ENCODE results near the gene CCDC137.

DNA sequence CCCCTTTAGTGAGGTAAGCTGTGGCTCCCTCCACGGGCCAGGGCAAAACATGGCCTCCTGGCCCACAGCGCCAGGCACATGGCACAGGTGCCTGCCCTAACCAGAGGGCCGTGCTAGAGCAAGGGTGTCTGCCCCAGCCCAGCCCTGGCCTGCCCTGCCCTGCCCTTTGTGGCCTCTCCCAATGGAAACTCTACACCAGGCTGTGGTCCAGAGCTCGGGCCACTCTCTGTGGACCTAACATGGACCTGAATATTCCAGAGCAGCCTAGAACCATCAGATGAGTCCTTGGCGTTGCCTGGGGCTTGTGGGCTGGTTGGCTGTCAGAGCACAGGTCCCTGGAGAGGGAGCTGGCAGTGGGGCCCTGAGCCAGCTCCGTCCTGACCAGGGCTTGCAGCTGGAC lies 28.7 kb downstream of the CCDC137 start:
- TF ChIP-seq, protein P1, sequence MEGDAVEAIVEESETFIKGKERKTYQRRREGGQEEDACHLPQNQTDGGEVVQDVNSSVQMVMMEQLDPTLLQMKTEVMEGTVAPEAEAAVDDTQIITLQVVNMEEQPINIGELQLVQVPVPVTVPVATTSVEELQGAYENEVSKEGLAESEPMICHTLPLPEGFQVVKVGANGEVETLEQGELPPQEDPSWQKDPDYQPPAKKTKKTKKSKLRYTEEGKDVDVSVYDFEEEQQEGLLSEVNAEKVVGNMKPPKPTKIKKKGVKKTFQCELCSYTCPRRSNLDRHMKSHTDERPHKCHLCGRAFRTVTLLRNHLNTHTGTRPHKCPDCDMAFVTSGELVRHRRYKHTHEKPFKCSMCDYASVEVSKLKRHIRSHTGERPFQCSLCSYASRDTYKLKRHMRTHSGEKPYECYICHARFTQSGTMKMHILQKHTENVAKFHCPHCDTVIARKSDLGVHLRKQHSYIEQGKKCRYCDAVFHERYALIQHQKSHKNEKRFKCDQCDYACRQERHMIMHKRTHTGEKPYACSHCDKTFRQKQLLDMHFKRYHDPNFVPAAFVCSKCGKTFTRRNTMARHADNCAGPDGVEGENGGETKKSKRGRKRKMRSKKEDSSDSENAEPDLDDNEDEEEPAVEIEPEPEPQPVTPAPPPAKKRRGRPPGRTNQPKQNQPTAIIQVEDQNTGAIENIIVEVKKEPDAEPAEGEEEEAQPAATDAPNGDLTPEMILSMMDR (conservative IDR thresholded peaks at IDR 0.05): no peak
- TF ChIP-seq ZFX (IDR thresholded peaks at IDR 0.05): no peak
